Pulmonary artery endothelial cell (primary cell): ENCODE data around the gene APEX1. TPM values are rescaled to one million over a fixed set of nuclear protein-coding genes. Genes with fewer than 3 reads are reported as not detected.
A peak's percentile ranks its signal among the peaks of the same experiment; 100 is the strongest.

Experiments used
- DNase-seq: peaks from one replicate; pipeline ENCODE4 v3.0.0-alpha.2; 2011; ENCODE audit warnings: low read depth, low spot score
- total RNA-seq: library from RNA; depleted of rRNA; stranded (reverse); fragments of >200 nt; gene quantifications from 2 replicates; pipeline ENCODE4 v1.2.3, GENCODE V29; 2014

APEX1 gene
- total RNA-seq: 128 and 143 TPM in 2 replicates

DNA sequence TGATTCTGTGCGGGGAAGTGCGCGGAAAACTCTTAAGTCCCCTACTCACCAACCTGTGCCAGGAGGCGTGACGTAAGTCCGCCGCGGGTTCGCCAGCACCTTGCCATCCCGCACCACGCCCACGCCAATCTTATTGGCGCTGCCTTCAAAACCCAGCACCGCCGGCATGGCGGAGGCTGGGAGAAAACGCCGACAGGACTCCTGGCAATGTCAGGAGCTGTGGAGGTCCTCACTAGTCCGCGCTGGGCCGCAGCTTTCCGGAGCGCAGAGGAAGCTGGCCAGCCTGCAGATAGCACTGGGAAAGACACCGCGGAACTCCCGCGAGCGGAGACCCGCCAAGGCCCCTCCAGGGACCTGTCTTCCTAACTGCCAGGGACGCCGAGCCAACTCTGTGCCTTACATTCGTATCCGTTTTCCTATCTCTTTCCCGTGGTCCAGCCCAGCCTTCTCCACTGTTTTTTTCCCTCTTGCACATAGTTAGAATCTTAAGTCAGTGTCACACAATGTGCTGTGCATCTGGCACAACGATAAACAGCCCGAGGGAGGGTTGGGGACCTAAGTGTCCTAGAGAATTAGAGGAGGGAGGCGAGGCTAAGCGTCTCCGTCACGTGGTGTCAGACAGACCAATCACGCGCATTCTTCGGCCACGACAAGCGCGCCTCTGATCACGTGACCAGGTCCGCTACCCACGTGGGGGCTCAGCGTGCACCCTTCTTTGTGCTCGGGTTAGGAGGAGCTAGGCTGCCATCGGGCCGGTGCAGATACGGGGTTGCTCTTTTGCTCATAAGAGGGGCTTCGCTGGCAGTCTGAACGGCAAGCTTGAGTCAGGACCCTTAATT, at the start of gene APEX1, which contains the start of gene OSGEP:
Gene APEX1, plus strand, starts transcription at position 711 of the 839 bp plus-strand sequence. CDS start 420 bp downstream, outside the sequence.
Gene OSGEP, minus strand, starts transcription at position 297 of the 839 bp plus-strand sequence. Its CDS starts 129 bp downstream, at position 168.
- peak; percentile 96 for DNase-seq

DNA sequence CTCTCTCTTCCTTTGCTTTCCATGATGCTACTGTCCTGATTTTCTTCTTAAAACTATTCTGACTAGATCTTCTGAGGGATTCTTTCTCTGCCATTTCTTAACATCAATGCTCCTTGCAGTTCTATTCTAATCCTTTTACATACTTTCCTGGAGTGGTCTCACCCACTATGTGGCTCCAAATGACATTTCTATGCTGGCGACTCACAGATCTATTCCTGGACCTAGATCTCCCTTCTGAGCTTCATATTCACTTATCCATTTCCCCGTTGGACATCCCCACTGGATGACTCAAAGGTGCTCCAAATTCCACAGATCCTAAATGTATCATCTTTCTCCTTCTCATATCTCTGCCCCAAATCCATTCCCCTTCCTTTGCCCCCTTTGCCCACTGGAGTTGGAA, 45.8 kb upstream of the APEX1 start:
- DNase-seq: no peak

DNA sequence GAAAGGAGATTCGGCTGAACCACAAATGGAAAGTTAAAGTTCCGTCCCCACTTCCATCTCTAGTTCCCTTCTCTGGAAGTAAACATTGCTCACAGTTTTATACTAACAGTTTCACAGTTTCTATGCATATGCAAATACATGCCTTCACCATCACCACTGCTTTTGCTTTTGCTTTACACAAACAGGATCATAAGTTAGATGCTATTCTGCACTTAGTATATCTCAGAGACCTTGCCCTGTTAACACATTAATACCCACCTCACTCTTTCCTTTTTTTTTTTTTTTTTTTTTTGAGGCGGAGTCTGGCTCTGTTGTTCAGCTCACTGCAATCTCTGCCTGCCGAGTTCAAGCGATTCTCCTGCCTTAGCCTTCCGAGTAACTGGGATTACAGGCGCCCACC, 42.6 kb upstream of the APEX1 start:
- no peak for DNase-seq

DNA sequence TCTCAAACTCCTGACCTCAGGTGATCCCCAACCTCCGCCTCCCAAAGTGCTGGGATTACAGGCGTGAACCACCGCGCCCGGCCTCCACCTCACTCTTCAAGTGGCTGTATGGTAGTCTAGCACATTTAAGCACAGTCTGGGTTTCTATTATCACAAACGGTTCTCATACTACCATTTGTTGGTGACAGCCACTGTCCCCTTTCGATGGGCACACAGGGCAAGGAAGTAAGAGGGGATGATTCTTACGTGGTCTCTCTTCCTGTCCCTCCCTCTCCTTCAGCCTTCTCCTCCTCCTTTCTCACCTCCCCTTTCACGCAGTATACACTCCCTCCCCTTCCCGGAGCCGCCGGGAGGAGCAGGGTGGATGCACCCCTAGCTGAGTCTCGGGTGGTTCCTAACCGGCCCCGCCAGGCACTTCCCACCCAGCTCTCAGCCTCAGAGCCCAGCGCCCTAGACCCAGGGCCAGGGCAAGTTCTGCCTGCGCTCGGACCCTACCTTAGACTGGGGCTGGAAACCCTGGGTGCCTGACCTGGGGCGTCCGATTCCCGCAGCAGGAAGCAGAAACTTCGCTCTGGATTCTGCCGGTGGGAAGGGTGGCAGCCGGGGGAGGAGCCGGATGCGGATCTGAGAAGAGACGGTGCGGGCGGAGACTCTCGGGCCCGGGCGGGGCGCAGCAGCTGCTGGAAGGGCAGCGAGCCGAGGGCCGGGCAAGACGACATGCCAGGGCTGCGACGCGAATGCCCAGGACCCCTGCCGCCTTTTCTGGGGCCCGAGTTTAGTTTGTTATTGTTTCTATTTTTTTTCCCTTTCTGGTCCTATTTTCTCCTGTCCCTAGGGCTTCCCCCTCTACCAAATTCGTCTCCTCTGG, 41.9 kb upstream of the APEX1 start, which contains the start of gene TEP1:
Gene TEP1, minus strand, starts transcription at position 626 of the 868 bp plus-strand sequence. CDS start 5,062 bp downstream, outside the sequence.
- DNase-seq: peak; percentile 46

DNA sequence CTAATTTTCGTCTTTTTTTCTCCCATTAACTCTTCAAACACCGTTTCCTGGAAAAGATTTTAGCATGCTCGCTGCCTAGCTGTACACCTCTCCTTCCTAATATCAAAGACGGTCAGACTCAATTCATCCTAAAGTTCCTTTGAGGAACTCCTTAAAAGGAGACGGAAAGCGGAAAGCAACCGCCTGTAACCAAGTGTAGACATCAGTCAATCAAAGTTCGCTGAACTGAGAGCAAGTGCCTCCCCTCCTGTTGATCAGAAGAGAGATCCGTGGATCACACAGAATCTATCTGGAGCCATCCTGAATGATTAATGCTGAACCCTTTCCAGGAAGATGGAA, 41.3 kb upstream of the APEX1 start:
- DNase-seq: no peak

DNA sequence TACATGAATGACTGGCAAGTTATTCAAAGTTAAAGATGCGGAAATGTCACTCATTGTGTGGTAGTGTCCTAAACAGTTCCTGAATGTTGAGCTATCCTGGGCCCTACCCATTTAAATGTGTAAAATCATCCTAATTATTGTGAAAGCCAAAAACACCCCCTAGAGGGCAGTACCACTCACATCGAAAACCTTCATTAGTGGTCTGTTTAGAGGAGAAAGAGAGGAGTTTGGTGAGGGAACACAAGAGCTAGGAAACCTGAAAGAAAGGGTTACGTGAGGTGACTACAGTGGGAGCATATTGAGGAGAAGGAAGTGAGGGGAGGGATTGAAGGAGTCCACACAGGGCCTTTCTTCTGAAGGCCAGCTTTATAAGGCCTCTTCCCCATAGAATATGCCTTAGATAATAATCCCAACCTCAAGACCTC, 39.2 kb upstream of the APEX1 start:
- DNase-seq: peak; percentile 15

DNA sequence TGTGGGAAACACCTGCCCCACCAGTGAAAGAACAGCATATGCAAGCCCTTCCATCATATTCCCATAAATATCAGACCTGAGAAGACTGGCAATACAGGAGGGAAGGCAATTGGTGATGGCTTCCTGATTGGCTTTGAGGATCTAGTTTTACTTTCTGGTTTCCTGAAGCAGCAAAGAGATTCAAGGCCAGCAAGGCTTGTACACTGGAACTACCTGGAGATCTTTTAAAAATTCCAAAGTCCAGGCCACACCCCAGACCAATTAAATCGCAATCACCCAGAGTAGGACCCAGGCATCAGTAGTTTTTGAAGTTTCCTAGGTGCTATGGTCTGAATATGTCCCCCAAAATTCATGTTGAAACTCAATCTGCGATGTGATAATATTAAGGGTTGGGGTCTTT, 38.8 kb upstream of the APEX1 start:
- DNase-seq: no peak

DNA sequence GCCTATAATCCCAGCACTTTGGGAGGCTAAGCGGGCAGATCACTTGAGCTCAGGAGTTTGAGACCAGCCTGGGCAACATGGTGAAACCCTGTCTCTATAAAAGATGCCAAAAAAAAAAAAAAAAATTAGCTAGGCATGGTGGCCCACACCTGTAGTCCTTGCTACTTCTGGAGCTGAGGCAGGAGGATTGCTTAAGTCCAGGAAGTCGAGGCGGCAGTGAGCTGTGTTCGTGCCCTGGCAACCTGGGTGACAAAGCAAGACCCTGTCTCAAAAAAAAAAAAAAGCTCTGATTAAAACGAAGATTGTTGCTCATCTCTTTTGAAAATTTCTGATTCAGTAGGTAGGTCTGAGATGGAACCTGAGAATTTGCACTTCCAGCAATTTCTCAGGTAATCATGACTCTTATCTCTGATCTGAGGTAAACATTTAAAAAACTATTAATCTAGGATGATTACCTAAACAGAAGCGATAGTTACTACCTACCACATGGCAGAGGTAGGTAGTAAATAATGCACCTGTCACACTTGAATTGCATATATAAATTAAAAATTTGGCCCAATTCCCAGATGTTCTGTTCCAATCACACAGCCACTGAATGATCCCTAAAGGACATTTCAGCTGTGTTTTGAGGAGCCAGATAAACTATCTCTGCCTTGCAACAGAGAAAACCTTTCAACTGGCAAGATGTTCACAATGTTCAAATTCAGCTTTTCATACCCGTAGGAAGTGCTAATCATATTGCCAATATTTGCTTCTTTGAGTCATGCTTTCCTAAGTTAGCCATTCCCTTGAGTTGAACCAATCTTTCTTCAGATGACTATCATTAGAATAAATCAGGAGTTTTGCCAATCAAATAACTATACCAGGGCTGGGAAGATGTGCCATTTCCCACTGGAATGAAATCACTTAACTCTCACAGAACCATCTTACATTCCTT, 37.5 kb upstream of the APEX1 start:
- no peak for DNase-seq

DNA sequence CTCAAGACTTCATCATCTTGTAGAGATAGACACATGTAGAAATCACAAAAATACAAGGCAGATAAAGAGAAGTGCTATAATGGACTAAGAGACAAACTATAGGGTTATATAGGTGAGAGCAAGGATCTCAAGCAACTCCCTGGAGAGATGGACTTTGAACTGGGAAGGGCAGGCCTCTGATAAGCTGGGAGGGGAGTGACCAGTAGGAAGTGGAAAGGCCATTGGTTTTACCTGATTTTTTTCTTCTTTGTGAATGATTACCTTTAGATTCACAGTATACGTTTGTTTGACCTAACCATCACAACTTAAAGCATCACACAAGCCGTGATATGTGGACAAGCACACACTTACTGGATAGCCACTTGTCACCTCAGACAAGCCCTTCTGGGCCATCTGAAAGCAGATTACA, 36.5 kb upstream of the APEX1 start:
- DNase-seq: no peak

DNA sequence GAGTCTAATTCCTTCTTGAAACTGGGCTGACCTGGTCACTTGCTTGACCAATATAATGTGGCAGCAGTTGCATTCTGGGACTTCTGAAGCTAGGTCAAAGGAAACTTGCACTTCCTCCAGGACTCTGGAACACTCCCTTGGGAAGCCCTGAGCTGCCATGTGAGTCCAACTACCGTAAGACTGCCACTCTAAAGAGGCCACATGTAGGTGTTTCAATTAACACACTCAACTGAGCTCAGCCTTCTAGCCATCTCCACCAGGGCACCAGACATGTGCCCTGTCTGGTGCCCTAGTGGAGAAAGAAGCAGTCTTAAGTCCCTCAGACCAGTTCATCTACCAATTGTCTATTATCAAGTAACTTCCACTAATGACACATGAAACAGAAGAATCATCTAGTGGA, 35.6 kb upstream of the APEX1 start:
- DNase-seq: no peak

DNA sequence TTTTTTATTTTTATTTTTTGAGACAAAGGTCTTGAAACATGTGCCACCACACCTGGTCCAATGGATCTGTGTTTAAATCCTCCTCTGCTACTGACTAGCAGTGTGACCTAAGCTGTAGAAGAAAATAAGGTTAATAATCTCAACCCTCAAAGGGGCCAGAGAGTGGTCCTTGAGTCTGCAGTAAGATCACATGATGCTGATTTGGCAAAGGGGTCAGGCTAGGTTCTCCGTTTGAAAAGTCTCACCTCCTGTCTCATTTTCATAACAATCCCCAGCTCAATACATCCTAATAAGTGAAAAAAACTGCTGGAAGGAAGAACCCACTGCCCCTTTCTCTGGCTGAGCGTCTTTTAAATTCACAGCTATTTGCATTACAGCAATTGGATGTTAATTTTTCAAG, 33.8 kb upstream of the APEX1 start:
- no peak for DNase-seq

DNA sequence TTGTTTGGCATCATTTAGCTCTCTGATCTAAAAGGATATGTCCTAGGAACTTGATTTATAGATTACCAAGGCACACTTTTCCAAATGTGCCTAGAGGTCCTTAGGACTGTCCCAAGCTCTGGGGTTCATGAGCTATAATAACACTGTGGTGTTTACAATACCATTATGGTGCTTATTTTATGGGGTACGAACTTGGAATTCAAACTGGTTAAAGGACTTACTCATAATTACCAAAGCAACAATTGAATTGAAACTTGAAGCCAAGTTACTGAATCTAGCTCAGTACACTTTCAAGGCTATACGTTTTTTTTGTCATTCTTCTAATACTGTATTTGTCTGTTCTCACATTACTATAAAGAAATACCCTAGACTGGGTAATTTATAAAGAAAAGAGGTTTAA, 32.1 kb upstream of the APEX1 start:
- DNase-seq: no peak

DNA sequence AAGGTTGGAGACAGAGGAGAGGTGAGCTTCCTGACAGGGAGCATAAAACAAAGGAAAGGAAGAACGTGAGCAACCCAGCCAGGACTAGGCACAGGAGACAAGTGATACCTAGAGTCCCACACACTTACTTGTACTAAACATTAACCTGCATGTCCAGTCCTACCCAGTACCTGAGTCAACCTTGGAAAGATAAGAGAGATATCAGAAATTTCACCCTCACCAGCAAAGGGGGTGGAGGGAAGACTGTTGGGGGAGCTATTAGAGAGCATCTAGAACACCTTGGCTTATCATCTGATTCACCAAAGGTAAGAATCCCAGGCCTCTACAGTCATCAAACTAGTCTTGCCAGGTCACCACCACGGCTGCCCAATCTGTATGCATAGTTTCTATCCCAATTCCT, 30.2 kb upstream of the APEX1 start:
- no peak for DNase-seq

DNA sequence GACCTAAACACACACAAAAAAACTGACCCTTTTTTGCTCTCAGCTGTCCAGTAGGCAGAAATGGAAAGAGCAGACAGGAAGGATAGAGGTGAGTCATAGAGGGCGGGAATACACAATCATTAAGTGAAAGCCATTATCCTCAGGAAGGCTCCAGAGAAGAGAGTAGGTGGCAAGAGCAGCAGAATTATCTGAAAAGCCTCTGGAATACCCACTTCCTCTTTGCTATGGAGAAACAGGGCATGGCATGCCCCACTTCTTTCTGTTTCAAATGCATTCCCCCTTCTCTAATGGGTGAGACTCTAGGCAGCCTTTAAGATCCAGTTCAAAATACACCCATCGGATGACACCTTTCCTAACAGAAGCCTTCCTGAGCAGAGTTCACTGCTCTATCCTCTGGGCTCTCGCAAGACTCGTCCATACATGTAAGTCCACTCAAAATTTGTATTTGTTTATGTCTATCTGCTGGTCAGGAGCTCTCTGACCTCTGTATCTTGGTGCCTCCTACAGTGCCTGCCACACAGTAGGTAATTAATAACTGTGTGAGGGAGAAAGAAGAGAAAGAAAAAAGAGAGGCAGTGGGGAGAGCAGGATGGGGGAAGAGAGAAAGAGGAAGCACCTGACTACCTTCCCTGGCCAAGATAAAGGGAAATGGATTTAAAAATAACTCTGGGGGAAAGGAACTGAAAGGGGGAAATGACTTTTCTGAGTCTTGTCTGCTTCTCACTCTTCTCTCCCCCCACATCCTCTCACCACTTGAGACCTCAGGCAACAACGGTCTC, 27.6 kb upstream of the APEX1 start:
- peak; percentile 43 for DNase-seq

DNA sequence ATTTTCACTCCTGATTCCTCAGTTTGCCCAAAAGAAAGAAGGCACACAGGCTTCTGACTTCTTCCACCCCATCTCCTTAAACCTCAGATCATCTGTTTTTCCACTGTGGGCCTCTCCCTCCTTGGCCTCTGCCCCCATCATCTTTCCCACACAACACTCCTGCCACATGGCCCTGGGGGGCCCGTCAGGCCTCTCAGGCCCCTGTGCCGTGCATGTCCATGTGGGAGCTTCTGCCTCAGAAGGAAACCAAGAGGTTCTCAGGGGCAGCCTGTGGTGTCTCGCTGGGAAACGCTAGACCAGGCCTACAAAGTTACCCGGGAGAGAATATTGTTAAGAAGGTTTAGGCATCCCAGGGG, 27.0 kb upstream of the APEX1 start:
- DNase-seq: no peak

DNA sequence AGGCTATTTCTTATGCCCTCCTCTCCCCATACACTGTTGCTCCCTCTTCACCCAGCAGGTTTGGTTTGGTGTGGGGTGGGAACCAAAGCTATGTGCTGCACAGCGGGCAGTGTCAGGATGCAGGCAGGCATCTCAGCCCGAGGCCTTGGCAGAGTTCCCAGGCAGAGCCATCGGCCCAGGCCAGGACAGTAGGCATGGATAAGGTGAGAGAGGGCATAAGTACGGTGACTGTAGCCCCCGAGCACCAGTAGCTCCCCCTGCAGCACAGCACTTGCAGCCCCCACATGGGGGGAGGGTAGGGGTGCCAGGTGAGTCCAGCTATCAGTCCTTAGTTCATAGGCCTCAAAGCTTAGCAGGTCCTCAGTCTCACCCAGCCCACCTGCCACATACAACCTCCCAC, 26.2 kb upstream of the APEX1 start:
- DNase-seq: no peak

DNA sequence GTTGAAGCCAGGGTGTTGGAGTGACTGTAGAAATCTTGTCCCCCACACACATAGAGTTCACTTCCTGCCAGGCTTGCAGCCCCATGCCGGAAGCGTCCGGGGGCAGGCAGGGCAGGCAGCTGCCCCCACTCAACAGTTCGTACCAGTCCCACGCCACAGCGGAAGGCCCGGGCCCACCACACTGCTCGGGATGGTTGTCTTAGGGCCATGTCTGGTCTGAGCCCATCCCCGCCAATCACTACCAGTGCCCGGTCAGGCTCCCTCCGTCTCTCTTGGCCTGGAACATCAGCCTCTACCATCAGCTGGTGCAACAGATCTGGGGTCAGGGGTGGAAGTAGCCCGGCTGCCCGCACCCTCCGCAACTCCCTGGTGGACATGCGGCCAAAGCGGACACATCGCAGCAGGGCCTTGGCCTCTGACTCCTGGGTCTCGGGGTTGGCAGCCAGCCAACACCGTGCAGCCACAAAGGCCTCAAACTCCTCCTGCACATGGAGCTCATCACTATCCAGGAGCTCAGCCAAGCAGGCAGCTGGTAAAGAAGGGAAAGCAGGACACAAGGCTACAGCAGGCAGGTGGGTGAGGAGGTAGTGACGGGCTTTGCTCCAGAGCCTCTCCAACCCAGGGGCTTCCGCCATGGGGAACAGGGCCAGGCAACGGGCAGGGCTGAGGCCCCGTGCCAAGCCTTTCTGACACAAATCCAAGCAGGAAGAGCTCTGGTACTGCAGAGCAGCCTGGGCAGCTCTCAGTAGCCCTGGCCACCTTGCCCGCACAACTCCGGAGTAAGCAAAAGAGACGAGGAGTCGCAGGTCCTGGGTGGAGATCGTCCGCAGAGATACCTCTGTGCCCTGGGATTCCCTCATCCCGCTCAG, 25.0 kb upstream of the APEX1 start:
- DNase-seq: no peak

DNA sequence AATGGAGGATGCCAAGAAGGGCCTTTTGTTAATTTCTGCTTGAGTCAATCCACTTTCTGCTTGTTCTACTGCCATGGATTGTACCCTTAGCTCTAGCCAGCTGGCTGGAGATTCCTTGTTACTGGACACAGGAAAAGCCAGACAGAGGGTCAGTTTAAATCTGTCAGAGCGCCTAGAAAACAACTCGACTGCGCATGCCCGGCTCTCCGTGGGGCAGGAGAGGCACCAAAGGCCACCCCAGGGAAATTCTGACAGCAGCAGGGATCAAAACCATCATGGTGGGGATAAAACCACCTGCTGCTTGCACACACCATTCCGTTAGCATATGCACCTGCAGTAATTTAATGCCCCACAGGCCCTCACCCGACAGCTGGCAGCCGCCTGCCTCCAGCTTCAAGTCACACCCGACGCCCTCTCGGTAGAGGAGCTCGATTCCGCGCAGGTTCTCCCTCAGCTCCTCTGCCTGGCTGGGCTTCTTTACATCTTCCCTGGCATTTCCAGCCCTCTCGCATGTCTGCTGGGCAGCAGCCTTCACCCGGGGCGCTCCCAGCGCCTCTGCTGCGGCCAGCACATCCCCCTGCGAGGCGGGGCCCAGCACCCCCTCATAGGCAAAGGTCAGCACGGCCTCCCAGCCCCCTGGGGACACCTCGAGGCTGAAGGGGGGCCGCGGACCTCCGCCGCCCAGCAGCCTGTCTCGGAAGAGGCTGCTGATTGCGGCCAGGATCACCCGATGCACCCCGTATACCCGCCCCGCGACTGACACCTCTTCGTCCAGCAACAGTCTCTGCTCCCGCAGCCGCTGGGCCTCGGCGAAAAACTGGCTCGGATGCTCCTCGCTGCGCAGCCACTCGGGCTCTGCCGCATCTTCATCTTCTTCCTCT, 20.1 kb upstream of the APEX1 start:
- DNase-seq: no peak
